Measurements from ENCODE around the gene COL4A4. TPM values are rescaled to one million over a fixed set of nuclear protein-coding genes. Genes with fewer than 3 reads are reported as not detected.
A peak's percentile ranks its signal among the peaks of the same experiment; 100 is the strongest.

Gene COL4A4
- total RNA-seq, 2 experiments from 2014 or later = not detected

- Mint-ChIP-seq H3K4me3 (no peak overlapping the region), H3K9me3 (no peaks in the 10 kb centered on the region), H3K27me3 (no peaks in the 10 kb centered on the region), H3K36me3 (peaks cover 19% of the 10 kb centered on the region), H3K4me1 (peaks cover 22% of the 10 kb centered on the region), H3K27ac (no peak overlapping the region)
- DNase-seq = no peak
Observed at GRCh38 chr2:226977775-226978190, 186.2 kb downstream of the COL4A4 start.

GRCh38 chr2:226973816-226974215 is 190.2 kb downstream of the COL4A4 start:
- no peak for DNase-seq
- peaks cover 2% of the 10 kb centered on the region for H3K9me3 Mint-ChIP-seq
- no peaks in the 10 kb centered on the region for H3K27me3 Mint-ChIP-seq
- no peak overlapping the region for H3K4me3 Mint-ChIP-seq
- no peak overlapping the region for H3K27ac Mint-ChIP-seq
- H3K36me3 Mint-ChIP-seq = peaks cover 31% of the 10 kb centered on the region
- peaks cover 41% of the 10 kb centered on the region for H3K4me1 Mint-ChIP-seq

DNA sequence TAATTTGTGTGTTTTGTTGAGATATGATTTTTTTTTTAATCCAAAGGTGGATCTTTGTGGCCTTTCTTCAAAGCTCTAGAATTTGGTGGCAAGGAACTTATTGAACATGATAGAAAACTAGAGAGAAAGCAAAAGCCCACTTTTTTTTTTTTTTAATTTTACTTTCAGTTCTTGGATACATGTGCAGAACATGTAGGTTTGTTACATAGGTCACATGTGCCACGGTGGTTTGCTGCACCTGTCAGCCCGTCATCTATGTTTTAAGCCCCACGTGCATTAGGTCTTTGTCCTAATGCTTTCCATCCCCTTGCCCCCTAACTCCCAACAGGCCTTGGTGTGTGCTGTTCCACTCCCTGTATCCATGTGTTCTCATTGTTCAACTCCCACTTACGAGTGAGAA is 192.2 kb downstream of the COL4A4 start:
- Mint-ChIP-seq H3K4me3 (no peak overlapping the region), H3K36me3 (peaks cover 27% of the 10 kb centered on the region), H3K4me1 (peaks cover 35% of the 10 kb centered on the region), H3K9me3 (peaks cover 2% of the 10 kb centered on the region), H3K27me3 (no peaks in the 10 kb centered on the region), H3K27ac (peak overlapping the region; percentile 77)
- DNase-seq = no peak

DNA sequence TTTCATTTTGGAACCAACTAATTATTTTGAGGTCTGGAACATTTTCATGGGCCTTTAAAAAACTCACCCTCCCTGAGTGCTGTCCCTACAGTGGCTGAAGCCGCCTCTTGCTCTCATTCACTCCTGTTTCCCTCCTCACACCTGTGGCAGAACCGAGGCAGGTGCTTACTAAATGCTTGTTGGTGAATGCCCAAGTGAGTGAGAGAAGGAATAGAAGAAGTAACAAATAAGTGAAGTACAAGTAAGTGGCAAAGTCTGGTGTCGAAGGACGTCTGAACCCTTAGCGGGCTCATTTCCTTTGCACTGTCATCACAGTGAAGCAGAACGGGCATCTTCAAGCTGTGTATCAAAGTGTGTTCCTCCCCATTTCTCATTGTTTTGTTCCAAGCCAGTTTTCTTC is 192.9 kb downstream of the COL4A4 start:
- Mint-ChIP-seq H3K36me3 (peaks cover 27% of the 10 kb centered on the region), H3K27me3 (no peaks in the 10 kb centered on the region), H3K27ac (peak overlapping the region; percentile 62), H3K4me3 (no peak overlapping the region), H3K9me3 (peaks cover 2% of the 10 kb centered on the region), H3K4me1 (peaks cover 35% of the 10 kb centered on the region)
- DNase-seq = no peak

- Mint-ChIP-seq H3K4me3 (peak overlapping the region; percentile 32), H3K36me3 (peaks cover 27% of the 10 kb centered on the region), H3K4me1 (peaks cover 35% of the 10 kb centered on the region), H3K27ac (peak overlapping the region; percentile 79), H3K9me3 (peaks cover 2% of the 10 kb centered on the region), H3K27me3 (no peaks in the 10 kb centered on the region)
- DNase-seq = no peak
Observed at GRCh38 chr2:226970362-226970761, 193.6 kb downstream of the COL4A4 start.

DNA sequence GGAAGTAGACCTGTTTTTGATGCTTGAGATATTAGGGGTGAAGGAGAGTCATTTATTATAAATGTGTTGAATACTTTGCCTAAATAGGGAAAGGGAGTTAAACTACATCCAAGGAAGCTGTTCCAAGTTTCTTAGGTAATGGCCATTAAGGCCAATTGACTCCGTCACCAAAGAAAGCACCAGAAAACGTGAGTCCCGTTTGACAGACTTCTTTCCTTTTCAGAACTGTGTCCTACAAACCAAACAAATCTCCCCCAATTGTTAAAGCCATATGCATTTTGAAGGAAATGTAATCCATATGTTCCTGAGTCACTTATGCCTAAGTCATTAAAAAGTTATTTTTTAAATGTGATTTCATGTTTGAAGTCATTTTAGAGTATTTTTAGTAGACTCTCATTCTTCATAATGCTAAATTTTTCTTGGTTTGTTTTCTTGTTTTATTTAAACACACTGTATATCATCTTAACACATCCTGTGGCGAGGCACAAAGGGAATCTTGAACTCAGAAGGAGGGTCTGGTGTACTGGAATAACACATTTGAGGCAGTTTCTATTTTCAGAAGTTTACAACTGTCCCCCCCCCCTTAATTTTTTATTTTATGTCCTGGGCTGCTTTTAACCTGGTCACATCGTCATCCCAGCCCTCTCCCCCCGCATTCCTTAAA is 194.5 kb downstream of the COL4A4 start:
- DNase-seq = no peak
- peak overlapping the region; percentile 79 for H3K27ac Mint-ChIP-seq
- H3K9me3 Mint-ChIP-seq = peaks cover 2% of the 10 kb centered on the region
- no peak overlapping the region for H3K4me3 Mint-ChIP-seq
- H3K27me3 Mint-ChIP-seq = no peaks in the 10 kb centered on the region
- peaks cover 24% of the 10 kb centered on the region for H3K36me3 Mint-ChIP-seq
- H3K4me1 Mint-ChIP-seq = peaks cover 35% of the 10 kb centered on the region

- Mint-ChIP-seq H3K27ac (no peak overlapping the region), H3K4me3 (no peak overlapping the region), H3K4me1 (peaks cover 12% of the 10 kb centered on the region), H3K9me3 (no peaks in the 10 kb centered on the region), H3K27me3 (no peaks in the 10 kb centered on the region), H3K36me3 (peaks cover 7% of the 10 kb centered on the region)
- DNase-seq = no peak
Observed at GRCh38 chr2:226965376-226965775, 198.6 kb downstream of the COL4A4 start.

DNA sequence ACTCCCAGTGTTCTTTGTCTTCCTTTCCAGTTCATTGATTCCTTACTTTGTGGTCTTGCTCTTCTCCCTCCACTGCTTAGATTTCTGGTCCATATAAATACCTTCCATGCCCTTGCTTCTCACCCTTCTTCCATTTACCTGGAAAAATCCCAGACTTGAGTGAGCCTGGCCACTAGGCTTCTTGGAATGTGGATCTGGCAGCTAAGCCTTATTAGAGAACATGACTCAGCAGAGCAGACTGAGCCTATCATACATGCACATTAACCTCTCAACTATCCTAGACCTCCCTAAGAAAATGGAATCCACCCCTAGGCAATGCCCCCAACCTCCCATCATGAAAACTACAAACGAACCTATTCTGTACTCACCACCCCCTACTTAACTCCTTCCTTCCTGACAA is 200.5 kb downstream of the COL4A4 start:
- no peak for DNase-seq
- H3K4me3 Mint-ChIP-seq = no peak overlapping the region
- peaks cover 6% of the 10 kb centered on the region for H3K9me3 Mint-ChIP-seq
- H3K27ac Mint-ChIP-seq = no peak overlapping the region
- peaks cover 19% of the 10 kb centered on the region for H3K36me3 Mint-ChIP-seq
- no peaks in the 10 kb centered on the region for H3K4me1 Mint-ChIP-seq
- no peaks in the 10 kb centered on the region for H3K27me3 Mint-ChIP-seq

GRCh38 chr2:226962176-226962773 is 201.7 kb downstream of the COL4A4 start:
- Mint-ChIP-seq H3K4me3 (no peak overlapping the region), H3K27me3 (no peaks in the 10 kb centered on the region), H3K4me1 (no peaks in the 10 kb centered on the region), H3K27ac (no peak overlapping the region), H3K9me3 (peaks cover 10% of the 10 kb centered on the region), H3K36me3 (peaks cover 30% of the 10 kb centered on the region)
- DNase-seq = no peak

GRCh38 chr2:226959418-226959817 is 204.6 kb downstream of the COL4A4 start:
- peaks cover 12% of the 10 kb centered on the region for H3K9me3 Mint-ChIP-seq
- DNase-seq = no peak
- no peak overlapping the region for H3K4me3 Mint-ChIP-seq
- no peaks in the 10 kb centered on the region for H3K4me1 Mint-ChIP-seq
- peaks cover 53% of the 10 kb centered on the region for H3K36me3 Mint-ChIP-seq
- no peaks in the 10 kb centered on the region for H3K27me3 Mint-ChIP-seq
- no peak overlapping the region for H3K27ac Mint-ChIP-seq

- Mint-ChIP-seq H3K9me3 (peaks cover 18% of the 10 kb centered on the region), H3K4me1 (peaks cover 5% of the 10 kb centered on the region)
Observed at GRCh38 chr2:226956659-226957058, 207.3 kb downstream of the COL4A4 start.

GRCh38 chr2:226953826-226954225 is 210.2 kb downstream of the COL4A4 start:
- H3K4me3 Mint-ChIP-seq = no peak overlapping the region
- peaks cover 10% of the 10 kb centered on the region for H3K4me1 Mint-ChIP-seq
- H3K9me3 Mint-ChIP-seq = peaks cover 15% of the 10 kb centered on the region
- no peak overlapping the region for H3K27ac Mint-ChIP-seq
- no peak for DNase-seq
- H3K27me3 Mint-ChIP-seq = no peaks in the 10 kb centered on the region
- H3K36me3 Mint-ChIP-seq = peaks cover 58% of the 10 kb centered on the region

More at GRCh38 chr2:226956659-226957058, 207.3 kb downstream of the COL4A4 start:
- DNase-seq = no peak
- peaks cover 63% of the 10 kb centered on the region for H3K36me3 Mint-ChIP-seq
- H3K4me3 Mint-ChIP-seq = no peak overlapping the region
- H3K27ac Mint-ChIP-seq = no peak overlapping the region
- H3K27me3 Mint-ChIP-seq = no peaks in the 10 kb centered on the region

GRCh38 chr2:226953206-226953605 is 210.8 kb downstream of the COL4A4 start:
- Mint-ChIP-seq H3K9me3 (peaks cover 11% of the 10 kb centered on the region), H3K4me3 (no peak overlapping the region), H3K27me3 (no peaks in the 10 kb centered on the region), H3K36me3 (peaks cover 55% of the 10 kb centered on the region), H3K4me1 (peaks cover 10% of the 10 kb centered on the region), H3K27ac (no peak overlapping the region)
- no peak for DNase-seq
